H9 (cell line): ENCODE data around the gene CCDC158. TPM values are rescaled to one million over a fixed set of nuclear protein-coding genes. Genes with fewer than 3 reads are reported as not detected.

ENCODE experiments used
- DNase-seq: peaks from one replicate; pipeline ENCODE4 v3.0.0-alpha.2; 2017
- H2AFZ ChIP-seq: one replicate; pipeline ENCODE4 v1.6.1; 2013; ENCODE audit warnings: mild to moderate bottlenecking, low read length, control low read depth, moderate library complexity
- H2AK5ac ChIP-seq: 2 replicates; pipeline ENCODE4 v1.6.1; 2013; ENCODE audit warnings: low read length, control low read depth, mixed read lengths; ENCODE audit not compliant: insufficient read length
- H2BK120ac ChIP-seq: one replicate; pipeline ENCODE4 v1.6.1; 2013; ENCODE audit warnings: low read depth, mild to moderate bottlenecking, low read length, control low read depth, inconsistent platforms; ENCODE audit not compliant: poor library complexity, severe bottlenecking
- H2BK12ac ChIP-seq: 2 replicates; pipeline ENCODE4 v1.6.1; 2013; ENCODE audit warnings: low read length, control low read depth, mixed read lengths, low read depth; ENCODE audit not compliant: insufficient read length
- H2BK15ac ChIP-seq: 2 replicates; pipeline ENCODE4 v1.6.1; 2013; ENCODE audit warnings: low read depth, low read length, control low read depth
- H2BK20ac ChIP-seq: one replicate; pipeline ENCODE4 v1.6.1; 2013; ENCODE audit warnings: low read depth, mild to moderate bottlenecking, low read length, control low read depth, inconsistent platforms; ENCODE audit not compliant: poor library complexity, severe bottlenecking
- H2BK5ac ChIP-seq: 2 replicates; pipeline ENCODE4 v1.6.1; 2013; ENCODE audit warnings: low read length, control low read depth, mixed read lengths; ENCODE audit not compliant: insufficient read length
- H3K14ac ChIP-seq: 2 replicates; pipeline ENCODE4 v1.6.1; 2013; ENCODE audit warnings: low read length, control low read depth; ENCODE audit not compliant: insufficient read depth
- H3K18ac ChIP-seq: 2 replicates; pipeline ENCODE4 v1.6.1; 2013; ENCODE audit warnings: low read depth, mild to moderate bottlenecking, mixed read lengths, low read length, control low read depth; ENCODE audit not compliant: insufficient read length
- H3K23ac ChIP-seq: 2 replicates; pipeline ENCODE4 v1.6.1; 2013; ENCODE audit warnings: low read length, control low read depth, mixed read lengths, low read depth; ENCODE audit not compliant: insufficient read length
- H3K23me2 ChIP-seq: 2 replicates; pipeline ENCODE4 v1.6.1; 2013; ENCODE audit warnings: low read depth, mild to moderate bottlenecking, mixed read lengths, low read length, control low read depth; ENCODE audit not compliant: insufficient read length, poor library complexity, severe bottlenecking
- H3K27ac ChIP-seq: 2 replicates; pipeline ENCODE4 v1.5.1; 2013; ENCODE audit warnings: low read length, control low read depth, mixed read lengths, low read depth; ENCODE audit not compliant: insufficient read length
- H3K27me3 ChIP-seq: 2 replicates; pipeline ENCODE4 v1.6.1; 2013; ENCODE audit warnings: low read length, control low read depth, inconsistent platforms; ENCODE audit not compliant: insufficient read depth
- H3K4ac ChIP-seq: 2 replicates; pipeline ENCODE4 v1.6.1; 2013; ENCODE audit warnings: low read depth, mild to moderate bottlenecking, control low read depth, inconsistent platforms, low read length, moderate library complexity
- H3K4me1 ChIP-seq: 2 replicates; pipeline ENCODE4 v1.6.1; 2013; ENCODE audit warnings: low read length, control low read depth, inconsistent platforms; ENCODE audit not compliant: insufficient read depth
- H3K4me2 ChIP-seq: 2 replicates; pipeline ENCODE4 v1.6.1; 2013; ENCODE audit warnings: low read length, control low read depth, mixed read lengths; ENCODE audit not compliant: insufficient read length, insufficient read depth
- H3K56ac ChIP-seq: 2 replicates; pipeline ENCODE4 v1.6.1; 2013; ENCODE audit warnings: low read depth, mild to moderate bottlenecking, mixed read lengths, low read length, control low read depth; ENCODE audit not compliant: insufficient read length
- H3K79me1 ChIP-seq: 2 replicates; pipeline ENCODE4 v1.6.1; 2013; ENCODE audit warnings: low read depth, mild to moderate bottlenecking, moderate library complexity, low read length, control low read depth, inconsistent platforms; ENCODE audit not compliant: insufficient read depth, poor library complexity, severe bottlenecking
- H3K79me2 ChIP-seq: 2 replicates; pipeline ENCODE4 v1.6.1; 2013; ENCODE audit warnings: low read length, control low read depth, inconsistent platforms; ENCODE audit not compliant: insufficient read depth
- H3K9ac ChIP-seq: 2 replicates; pipeline ENCODE4 v1.6.1; 2013; ENCODE audit warnings: low read length, control low read depth, mixed read lengths; ENCODE audit not compliant: insufficient read length; ENCODE audit errors: extremely low read depth
- H3K9me3 ChIP-seq: one replicate; pipeline ENCODE4 v1.6.1; 2013; ENCODE audit warnings: low read depth, low read length, inconsistent platforms; ENCODE audit not compliant: control insufficient read depth
- H3T11ph ChIP-seq: one replicate; pipeline ENCODE4 v1.6.1; 2013; ENCODE audit warnings: mild to moderate bottlenecking, low read length, control low read depth, inconsistent platforms
- H4K20me1 ChIP-seq: one replicate; pipeline ENCODE4 v1.6.1; 2013; ENCODE audit not compliant: control insufficient read depth, insufficient read length, insufficient read depth
- H4K5ac ChIP-seq: 2 replicates; pipeline ENCODE4 v1.6.1; 2013; ENCODE audit warnings: low read depth, mild to moderate bottlenecking, mixed read lengths, low read length, control low read depth; ENCODE audit not compliant: insufficient read length
- H4K8ac ChIP-seq: replicated peaks from 2 replicates; pipeline ENCODE4 v1.6.1; 2013; ENCODE audit warnings: low read length, control low read depth, mixed read lengths, low read depth; ENCODE audit not compliant: insufficient read length
- H4K91ac ChIP-seq: 2 replicates; pipeline ENCODE4 v1.6.1; 2013; ENCODE audit warnings: low read depth, mild to moderate bottlenecking, moderate library complexity, mixed read lengths, low read length, control low read depth; ENCODE audit not compliant: insufficient read length
- H3K27ac Mint-ChIP-seq, 3 experiments: 2 replicates in 2 of 3; 3 replicates in 1 of 3; pipeline ENCODE4 v1.8.0; 2020 to 2021; ENCODE audit warnings: mixed read lengths in 3 of 3, mild to moderate bottlenecking in 1 of 3, moderate library complexity in 1 of 3
- H3K27me3 Mint-ChIP-seq: 2 replicates; pipeline ENCODE4 v1.8.0; 2021; ENCODE audit warnings: low read depth, mild to moderate bottlenecking, moderate library complexity, mixed read lengths
- H3K36me3 Mint-ChIP-seq, 3 experiments: 2 replicates in 2 of 3; 3 replicates in 1 of 3; pipeline ENCODE4 v1.8.0; 2020 to 2021; ENCODE audit warnings: low read depth in 3 of 3, mixed read lengths in 3 of 3; ENCODE audit not compliant: insufficient read depth in 1 of 3
- H3K4me1 Mint-ChIP-seq, 2 experiments: 2 replicates each; pipeline ENCODE4 v1.8.0; 2020; ENCODE audit warnings: mixed read lengths in 2 of 2
- H3K4me3 Mint-ChIP-seq, 2 experiments: 2 replicates in 1 of 2; 3 replicates in 1 of 2; pipeline ENCODE4 v1.8.0; 2020 to 2021; ENCODE audit warnings: mild to moderate bottlenecking in 2 of 2, mixed read lengths in 2 of 2, moderate library complexity in 1 of 2
- H3K9me3 Mint-ChIP-seq, 2 experiments: 2 replicates in 1 of 2; 3 replicates in 1 of 2; pipeline ENCODE4 v1.8.0; 2020; ENCODE audit warnings: mild to moderate bottlenecking in 2 of 2, mixed read lengths in 2 of 2, moderate library complexity in 1 of 2
- WGBS: extraction: QIAGEN DNeasy Blood & Tissue Kit; methylation state at CpG from one replicate; pipeline ENCODE4 v1.1.7; 2013; ENCODE audit warnings: missing lambda C conversion rate, low lambda C conversion rate, mixed read lengths; ENCODE audit not compliant: insufficient read length; ENCODE audit errors: extremely low coverage; 5-methylcytosine and 5-hydroxymethylcytosine counted together
- total RNA-seq: library from RNA; stranded (reverse); gene quantifications from 2 replicates; pipeline ENCODE4 v1.2.1, GENCODE V29; 2021
- TF ChIP-seq, protein P1 (sequence below): fragments of 200-600 bp; sonication (generic); conservative IDR thresholded peaks from 3 replicates; pipeline ENCODE4 v1.8.0; 2021; ENCODE audit warnings: antibody characterized with exemption, mild to moderate bottlenecking

The CCDC158 gene
- total RNA-seq, 1 experiment from 2014 or later: not detected

DNA sequence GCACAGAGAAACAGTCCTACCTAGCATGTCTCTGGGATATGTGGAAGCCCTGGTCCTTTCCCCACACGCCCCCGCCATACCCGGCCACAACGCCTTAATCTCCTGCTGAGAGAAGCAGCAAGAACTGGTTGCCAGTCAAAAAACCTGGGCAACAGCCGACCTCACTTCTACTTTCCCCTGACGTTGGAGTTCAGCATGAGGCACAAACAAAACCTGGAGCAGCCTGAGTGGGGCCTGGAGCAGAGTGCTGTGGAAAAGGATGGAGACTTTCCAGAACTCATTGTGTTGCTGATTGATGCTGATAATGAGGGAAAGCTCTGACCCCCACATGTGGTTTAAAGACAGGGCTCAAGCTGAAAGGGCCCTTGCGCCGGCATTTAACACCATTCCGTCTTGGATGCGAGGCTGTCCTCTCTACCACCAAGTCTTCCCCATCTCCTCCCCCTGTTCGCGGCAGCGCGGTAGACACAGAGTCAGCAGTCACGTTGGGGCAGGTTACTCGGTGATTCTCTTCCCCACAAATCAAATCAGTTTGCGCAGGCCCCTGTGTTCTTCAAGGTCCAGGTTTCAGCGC is 666 bp downstream of the CCDC158 start:
- Histone ChIP-seq H3K4me1 (no peaks in the 10 kb centered on the region), H4K5ac (no peak overlapping the region), H2BK120ac (no peak overlapping the region), H3K27me3 (no peaks in the 10 kb centered on the region), H2BK20ac (no peak overlapping the region), H3K79me1 (no peaks in the 10 kb centered on the region), H4K91ac (no peak overlapping the region), H2BK12ac (no peak overlapping the region), H3K4ac (no peak overlapping the region), H3K56ac (no peak overlapping the region), H4K20me1 (no peaks in the 10 kb centered on the region), H3K14ac (no peak overlapping the region), H3K23ac (no peak overlapping the region), H3K27ac (no peak overlapping the region), H3T11ph (no peak overlapping the region), H3K9ac (no peak overlapping the region), H2BK5ac (no peak overlapping the region), H3K4me2 (no peak overlapping the region), H4K8ac (no peak overlapping the region), H2BK15ac (no peak overlapping the region), H3K23me2 (no peaks in the 10 kb centered on the region), H3K79me2 (no peaks in the 10 kb centered on the region), H3K9me3 (peaks cover 5% of the 10 kb centered on the region), H2AFZ (no peak overlapping the region), H3K18ac (no peak overlapping the region), H2AK5ac (no peak overlapping the region)
- DNase-seq: no peak
- Mint-ChIP-seq H3K36me3 (peaks cover 8 to 18% (median 12%) of the 10 kb centered on the region in 3 experiments), H3K27me3 (no peaks in the 10 kb centered on the region), H3K27ac (no peak overlapping the region), H3K4me1 (peaks cover 11 to 13% of the 10 kb centered on the region in 2 experiments), H3K9me3 (peaks cover 23 to 28% of the 10 kb centered on the region in 2 experiments), H3K4me3 (no peak overlapping the region)
- TF ChIP-seq, protein P1, sequence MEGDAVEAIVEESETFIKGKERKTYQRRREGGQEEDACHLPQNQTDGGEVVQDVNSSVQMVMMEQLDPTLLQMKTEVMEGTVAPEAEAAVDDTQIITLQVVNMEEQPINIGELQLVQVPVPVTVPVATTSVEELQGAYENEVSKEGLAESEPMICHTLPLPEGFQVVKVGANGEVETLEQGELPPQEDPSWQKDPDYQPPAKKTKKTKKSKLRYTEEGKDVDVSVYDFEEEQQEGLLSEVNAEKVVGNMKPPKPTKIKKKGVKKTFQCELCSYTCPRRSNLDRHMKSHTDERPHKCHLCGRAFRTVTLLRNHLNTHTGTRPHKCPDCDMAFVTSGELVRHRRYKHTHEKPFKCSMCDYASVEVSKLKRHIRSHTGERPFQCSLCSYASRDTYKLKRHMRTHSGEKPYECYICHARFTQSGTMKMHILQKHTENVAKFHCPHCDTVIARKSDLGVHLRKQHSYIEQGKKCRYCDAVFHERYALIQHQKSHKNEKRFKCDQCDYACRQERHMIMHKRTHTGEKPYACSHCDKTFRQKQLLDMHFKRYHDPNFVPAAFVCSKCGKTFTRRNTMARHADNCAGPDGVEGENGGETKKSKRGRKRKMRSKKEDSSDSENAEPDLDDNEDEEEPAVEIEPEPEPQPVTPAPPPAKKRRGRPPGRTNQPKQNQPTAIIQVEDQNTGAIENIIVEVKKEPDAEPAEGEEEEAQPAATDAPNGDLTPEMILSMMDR: no peak
- no CpG with 5 or more reads among the region's 18 CpGs for WGBS
